ENCODE results near the gene PAGR1. TPM values are rescaled to one million over a fixed set of nuclear protein-coding genes. Genes with fewer than 3 reads are reported as not detected.

The PAGR1 gene
- total and polyA plus RNA-seq, 2 of the 13 experiments (the other 11 are each of a cell fraction or from before 2014, with no cell fraction given): 9.8 to 66.4 TPM

GRCh38 chr16:29784901-29785500 lies 31.0 kb upstream of the PAGR1 start (continued):
- TF ChIP-seq AHDC1 (CRISPR knock-in tag; IDR thresholded peaks at IDR 0.05; ENCODE audit: borderline replicate concordance) (no peak), SMARCE1 (IDR thresholded peaks at IDR 0.05; ENCODE audit: borderline replicate concordance) (no peak), ETS1 (CRISPR knock-in tag; IDR thresholded peaks at IDR 0.05) (no peak), HNRNPK (IDR thresholded peaks at IDR 0.05; ENCODE audit: low read depth, low read length, poor library complexity, severe bottlenecking) (no peak), FUBP1 (CRISPR knock-in tag; IDR thresholded peaks at IDR 0.05; ENCODE audit: borderline replicate concordance) (0 out of 2 replicates have a peak, but pooled peaks have one; percentile 43), ZNF879 (CRISPR knock-in tag; IDR thresholded peaks at IDR 0.05) (no peak), FOXK1 (CRISPR knock-in tag; IDR thresholded peaks at IDR 0.05; ENCODE audit: borderline replicate concordance, low read depth) (no peak), ZNF589 (CRISPR knock-in tag; conservative IDR thresholded peaks at IDR 0.05) (no peak), STAT5B (CRISPR knock-in tag; IDR thresholded peaks at IDR 0.05) (no peak), ZNF569 (CRISPR knock-in tag; IDR thresholded peaks at IDR 0.05; ENCODE audit: borderline replicate concordance) (no peak), ZNF510 (CRISPR knock-in tag; IDR thresholded peaks at IDR 0.05; ENCODE audit: low read depth) (no peak), SIX4 (CRISPR knock-in tag; IDR thresholded peaks at IDR 0.05) (no peak), ZNF713 (CRISPR knock-in tag; IDR thresholded peaks at IDR 0.05) (no peak), GABPA (IDR thresholded peaks at IDR 0.05; ENCODE audit: low read depth, low read length) (no peak), GABPA (CRISPR knock-in tag; IDR thresholded peaks at IDR 0.05; ENCODE audit: low read depth) (no peak), KMT2A (CRISPR knock-in tag; IDR thresholded peaks at IDR 0.05) (peak; percentile 46; the same call in 1 of the 2 replicates), GATAD2A (CRISPR knock-in tag; IDR thresholded peaks at IDR 0.05) (peak; percentile 81), SATB2 (CRISPR knock-in tag; IDR thresholded peaks at IDR 0.05) (no peak), CBFB (CRISPR knock-in tag; IDR thresholded peaks at IDR 0.05) (peak; percentile 80; the same call in 1 of the 2 replicates), ZNF691 (CRISPR knock-in tag; IDR thresholded peaks at IDR 0.05; ENCODE audit: borderline replicate concordance, low read depth) (no peak; the same call in 1 of the 2 replicates), ZNF891 (CRISPR knock-in tag; IDR thresholded peaks at IDR 0.05) (peak; percentile 69; the same call in 1 of the 2 replicates), SETDB1 (CRISPR knock-in tag; IDR thresholded peaks at IDR 0.05; ENCODE audit: borderline replicate concordance) (no peak)

Data from HepG2 (cell line).